SU-DHL-6 (cell line): ENCODE data around the gene AGPS.

Source experiments
- H2AFZ ChIP-seq: fragments of 200-600 bp; sonication (generic); 2 replicates; pipeline ENCODE4 v1.6.1; 2014; ENCODE audit warnings: low read depth, mild to moderate bottlenecking, moderate library complexity, mixed read lengths, antibody characterized with exemption, low read length; ENCODE audit not compliant: severe bottlenecking
- H3F3A ChIP-seq: fragments of 200-600 bp; shearing (Covaris generic); 2 replicates; pipeline ENCODE4 v1.6.0; 2016; ENCODE audit warnings: antibody characterized with exemption, mild to moderate bottlenecking; ENCODE audit not compliant: insufficient read depth
- H3K27ac ChIP-seq: fragments of 200-600 bp; sonication (generic); 2 replicates; pipeline ENCODE4 v1.5.1; 2016; ENCODE audit warnings: low read depth, mild to moderate bottlenecking, low read length, moderate library complexity, mixed read lengths
- H3K27me3 ChIP-seq: fragments of 200-600 bp; sonication (generic), shearing (Covaris generic); 2 replicates; pipeline ENCODE4 v1.6.0; 2014; ENCODE audit warnings: mild to moderate bottlenecking, low read length
- H3K36me3 ChIP-seq: fragments of 200-600 bp; sonication (generic); 2 replicates; pipeline ENCODE4 v1.6.1; 2014; ENCODE audit warnings: mild to moderate bottlenecking, low read length, mixed read lengths
- H3K4me2 ChIP-seq: fragments of 300-600, 200-600 bp; shearing (Covaris generic), sonication (generic); 2 replicates; pipeline ENCODE4 v1.6.0; 2014; ENCODE audit warnings: low read length, low read depth, mild to moderate bottlenecking; ENCODE audit not compliant: poor library complexity, severe bottlenecking
- H3K4me3 ChIP-seq: fragments of 200-600 bp; sonication (generic); 2 replicates; pipeline ENCODE4 v1.5.1; 2014; ENCODE audit warnings: antibody characterized with exemption, low read length, mild to moderate bottlenecking, mixed read lengths; ENCODE audit not compliant: insufficient read depth, poor library complexity, severe bottlenecking
- H3K79me2 ChIP-seq: fragments of 200-600 bp; sonication (generic); 2 replicates; pipeline ENCODE4 v1.6.1; 2014; ENCODE audit warnings: mild to moderate bottlenecking, low read length, moderate library complexity; ENCODE audit not compliant: insufficient read depth
- H3K9ac ChIP-seq: fragments of 200-600 bp; sonication (generic); 2 replicates; pipeline ENCODE4 v1.7.0; 2014; ENCODE audit warnings: mild to moderate bottlenecking, low read length
- H3K9me2 ChIP-seq: fragments of 200-600 bp; sonication (generic); replicated peaks from 2 replicates; pipeline ENCODE4 v1.6.1; 2014; ENCODE audit warnings: low read length; ENCODE audit not compliant: insufficient read depth
- H3K9me3 ChIP-seq: fragments of 200-600 bp; sonication (generic); 2 replicates; pipeline ENCODE4 v1.6.1; 2014; ENCODE audit warnings: low read length, mixed read lengths; ENCODE audit not compliant: insufficient read depth
- H4K20me1 ChIP-seq: fragments of 200-600 bp; sonication (generic); 2 replicates; pipeline ENCODE4 v1.6.1; 2014; ENCODE audit warnings: low read depth, mild to moderate bottlenecking, antibody characterized with exemption, low read length, moderate library complexity, mixed read lengths
- CTCF ChIP-seq: fragments of 200-600 bp; sonication (generic); IDR thresholded peaks from one replicate; pipeline ENCODE4 v1.5.1; 2017; ENCODE audit warnings: antibody characterized with exemption, mild to moderate bottlenecking, low read length, moderate library complexity; ENCODE audit not compliant: insufficient read depth, poor library complexity, severe bottlenecking
- EZH2phosphoT487 ChIP-seq: fragments of 200-600 bp; sonication (generic), shearing (Covaris generic); conservative IDR thresholded peaks from 2 replicates; pipeline ENCODE4 v1.6.1; 2018; ENCODE audit warnings: mild to moderate bottlenecking, antibody characterized with exemption, low read length, moderate library complexity, mixed read lengths

AGPS gene

GRCh38 chr2:177432703-177433102, 40.1 kb downstream of the AGPS start:
- no peak overlapping the region for H3K4me2 ChIP-seq
- H3K27ac ChIP-seq: no peak overlapping the region
- H4K20me1 ChIP-seq: no peaks in the 10 kb centered on the region
- TF ChIP-seq EZH2phosphoT487 (no peak), CTCF (no peak)
- no peak overlapping the region for H3K4me3 ChIP-seq
- peaks cover 22% of the 10 kb centered on the region; the same call in 1 of the 2 replicates for H3K9me3 ChIP-seq
- no peaks in the 10 kb centered on the region for H3K9me2 ChIP-seq
- H3K36me3 ChIP-seq: peaks cover 25% of the 10 kb centered on the region; the same call in 1 of the 2 replicates
- no peaks in the 10 kb centered on the region for H3K27me3 ChIP-seq
- H3F3A ChIP-seq: peaks cover 3% of the 10 kb centered on the region; the same call in 1 of the 2 replicates
- H3K9ac ChIP-seq: no peak overlapping the region
- H2AFZ ChIP-seq: no peak overlapping the region
- H3K79me2 ChIP-seq: peaks cover 46% of the 10 kb centered on the region

- Histone ChIP-seq H3K27ac (no peak overlapping the region), H4K20me1 (no peaks in the 10 kb centered on the region), H3K9ac (no peak overlapping the region), H3K9me2 (no peaks in the 10 kb centered on the region), H3K79me2 (peaks cover 41% of the 10 kb centered on the region), H3K27me3 (no peaks in the 10 kb centered on the region), H3F3A (peaks cover 3% of the 10 kb centered on the region; the same call in 1 of the 2 replicates), H3K4me3 (no peak overlapping the region), H3K36me3 (peaks cover 24% of the 10 kb centered on the region; the same call in 1 of the 2 replicates), H2AFZ (no peak overlapping the region), H3K4me2 (no peak overlapping the region), H3K9me3 (peaks cover 22% of the 10 kb centered on the region; the same call in 1 of the 2 replicates)
- TF ChIP-seq CTCF: no peak
- no peak for TF ChIP-seq EZH2phosphoT487
Observed at GRCh38 chr2:177433402-177433801, 40.8 kb downstream of the AGPS start.

- Histone ChIP-seq H3K9me3 (peaks cover 22% of the 10 kb centered on the region; the same call in 1 of the 2 replicates), H4K20me1 (no peaks in the 10 kb centered on the region), H3K27me3 (no peaks in the 10 kb centered on the region), H3K79me2 (peaks cover 31% of the 10 kb centered on the region), H3K36me3 (peaks cover 24% of the 10 kb centered on the region; the same call in 1 of the 2 replicates), H3K9ac (no peak overlapping the region), H3K27ac (no peak overlapping the region), H2AFZ (no peak overlapping the region), H3K4me2 (no peak overlapping the region), H3K4me3 (no peak overlapping the region), H3F3A (peaks cover 3% of the 10 kb centered on the region; the same call in 1 of the 2 replicates), H3K9me2 (no peaks in the 10 kb centered on the region)
- TF ChIP-seq EZH2phosphoT487: no peak
- TF ChIP-seq CTCF: no peak
Observed at GRCh38 chr2:177434475-177434874, 41.9 kb downstream of the AGPS start.

DNA sequence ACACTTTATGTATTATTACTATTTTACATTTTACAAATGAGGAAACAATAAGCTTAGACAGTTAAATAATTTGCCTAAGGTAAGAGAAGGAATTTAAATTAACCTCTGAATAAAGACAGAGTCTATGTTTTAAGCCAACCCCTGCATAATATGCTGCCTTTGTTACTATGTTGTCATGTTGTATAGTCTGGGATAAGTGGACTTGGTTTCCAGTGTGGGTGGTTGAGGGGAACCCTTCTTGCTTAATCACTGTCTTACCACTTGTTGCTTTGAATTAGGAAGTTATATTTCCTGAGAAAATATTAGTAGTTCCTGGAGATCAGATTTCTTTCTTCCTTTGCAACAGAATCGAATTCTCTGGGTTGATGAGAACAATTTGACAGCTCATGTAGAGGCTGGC, 52.6 kb downstream of the AGPS start:
- Histone ChIP-seq H3K4me2 (no peak overlapping the region), H3K27ac (no peak overlapping the region), H3K27me3 (no peaks in the 10 kb centered on the region)

More for the DNA sequence above, 52.6 kb downstream of the AGPS start:
- no peaks in the 10 kb centered on the region for H3K79me2 ChIP-seq
- no peaks in the 10 kb centered on the region for H4K20me1 ChIP-seq
- H3K36me3 ChIP-seq: peaks cover 10% of the 10 kb centered on the region; the same call in 1 of the 2 replicates
- 0 out of 2 replicates have a peak, but pooled peaks cover 4% of the 10 kb centered on the region for H3F3A ChIP-seq
- H3K9ac ChIP-seq: no peak overlapping the region
- no peaks in the 10 kb centered on the region for H3K9me3 ChIP-seq
- no peaks in the 10 kb centered on the region for H3K9me2 ChIP-seq
- no peak overlapping the region for H3K4me3 ChIP-seq
- no peak for TF ChIP-seq CTCF
- no peak for TF ChIP-seq EZH2phosphoT487
- H2AFZ ChIP-seq: no peak overlapping the region
